GM18498 (cell line): ENCODE results near the gene NPRL2.

Experiments
- ATAC-seq: cut with Tn5 transposase; IDR thresholded peaks from one replicate; pipeline ENCODE4 v1.9.1; 2021; ENCODE audit warnings: mild to moderate bottlenecking, moderate library complexity; ENCODE audit not compliant: unreplicated experiment

The NPRL2 gene

DNA sequence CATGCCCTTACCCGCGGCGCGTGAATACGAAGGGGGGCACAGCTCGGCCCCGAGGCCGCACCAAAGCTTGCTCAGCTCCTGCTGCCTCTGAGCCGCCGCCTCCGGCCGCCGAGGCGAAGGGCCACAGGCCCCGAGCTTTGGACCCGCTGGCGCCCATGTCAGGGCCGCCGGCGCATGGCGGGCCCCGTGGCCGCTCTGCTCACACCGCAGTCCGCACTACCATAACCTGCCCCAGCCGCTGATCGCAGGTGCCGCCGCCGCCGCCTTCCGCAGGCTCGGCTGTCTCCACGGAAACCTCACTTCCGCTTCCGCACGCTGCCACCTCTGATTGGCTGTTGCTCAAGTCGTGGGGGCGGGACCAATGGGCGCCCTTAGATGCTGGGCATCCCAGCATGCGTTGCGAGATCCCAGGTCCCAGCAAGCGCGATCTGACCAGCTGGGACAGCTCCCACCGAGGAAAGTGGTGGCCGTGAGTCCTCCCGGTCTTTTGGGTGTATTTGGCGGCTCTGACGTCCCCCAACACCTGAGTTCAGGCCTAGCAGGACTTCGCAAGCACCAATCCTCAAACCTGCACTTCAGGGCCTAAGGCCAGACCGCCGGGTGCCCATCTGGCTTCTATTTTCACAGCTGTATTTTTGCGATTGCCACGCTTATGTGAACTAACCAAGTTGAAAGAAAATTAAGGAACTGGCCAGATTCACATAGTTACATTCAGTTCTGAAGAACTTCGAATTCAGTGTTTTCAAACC, 22.5 kb downstream of the NPRL2 start, which contains the start of gene TUSC2:
Gene TUSC2 (minus strand): TSS at position 281 of the 749 bp plus-strand sequence. CDS start 124 bp downstream, at position 157.
- peak; percentile 86 for ATAC-seq

DNA sequence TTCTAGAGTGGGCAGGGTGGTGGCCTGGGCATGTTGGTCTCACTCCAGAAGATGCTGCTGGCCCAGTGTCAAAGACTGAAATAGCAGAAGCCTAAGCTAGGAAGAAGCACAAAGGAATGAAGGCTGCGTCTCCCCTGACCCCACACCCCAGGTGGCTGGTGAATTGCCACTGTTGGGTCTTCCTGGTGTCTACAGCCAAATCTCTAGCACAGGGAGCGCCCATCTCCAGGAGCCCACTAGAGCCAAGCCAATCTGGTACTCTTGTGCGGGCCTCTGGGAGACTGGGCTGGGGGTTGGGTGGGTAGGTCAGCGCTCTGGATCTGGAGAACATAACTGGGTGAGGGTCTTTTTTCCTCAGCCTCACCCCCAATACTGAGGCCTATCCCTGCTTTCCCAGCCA, 23.4 kb downstream of the NPRL2 start:
- ATAC-seq: no peak

DNA sequence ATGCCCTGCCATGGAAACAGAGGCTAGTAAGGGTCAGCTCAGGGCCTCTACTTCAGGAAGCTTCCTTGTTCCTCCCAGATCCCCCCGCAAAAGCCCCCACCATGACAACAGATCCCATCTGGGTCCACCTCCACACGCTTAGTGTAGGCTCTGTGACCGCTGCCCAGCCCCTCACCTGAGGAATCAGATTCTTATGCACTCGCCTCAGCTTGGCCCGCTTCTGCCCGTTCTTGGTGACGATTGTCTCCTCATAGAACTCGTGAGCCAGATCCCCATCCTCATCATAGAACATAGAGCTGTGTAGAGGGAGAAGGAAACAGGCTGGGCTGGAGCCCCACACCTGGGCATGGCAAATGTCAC, 24.4 kb downstream of the NPRL2 start:
- ATAC-seq: no peak

DNA sequence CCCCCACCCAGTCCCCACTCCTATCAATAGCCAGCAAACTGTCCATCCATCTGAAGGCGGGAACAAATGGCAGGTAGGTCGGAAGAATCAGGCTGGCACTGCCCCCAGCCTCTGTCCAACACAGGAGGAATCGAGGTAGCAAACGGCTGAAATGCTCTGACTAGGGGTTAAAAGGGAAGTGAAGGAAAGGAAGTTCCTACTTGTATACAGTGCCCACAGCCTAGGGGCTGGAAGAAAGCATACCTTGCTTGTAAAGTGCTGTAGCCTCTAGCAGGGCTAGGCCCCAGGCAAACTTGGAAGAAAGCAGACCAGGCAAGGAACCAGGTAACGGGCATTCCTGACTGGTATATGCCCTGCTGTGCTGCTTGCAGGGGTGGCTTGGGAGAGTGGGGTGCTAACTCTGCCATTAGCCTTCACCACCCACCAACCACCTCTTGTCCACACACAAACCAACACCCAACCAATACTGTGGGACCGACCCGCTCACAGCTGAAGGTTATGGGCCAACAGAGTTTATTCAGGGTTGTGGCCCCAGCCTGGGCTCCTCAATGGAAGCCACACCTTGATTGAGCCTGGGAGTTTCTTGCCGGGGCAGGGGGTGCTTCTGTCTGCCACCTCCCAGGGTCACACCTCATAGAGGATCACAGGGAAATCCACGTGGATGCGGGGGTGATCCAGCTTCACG, 24.9 kb downstream of the NPRL2 start:
- ATAC-seq: no peak

DNA sequence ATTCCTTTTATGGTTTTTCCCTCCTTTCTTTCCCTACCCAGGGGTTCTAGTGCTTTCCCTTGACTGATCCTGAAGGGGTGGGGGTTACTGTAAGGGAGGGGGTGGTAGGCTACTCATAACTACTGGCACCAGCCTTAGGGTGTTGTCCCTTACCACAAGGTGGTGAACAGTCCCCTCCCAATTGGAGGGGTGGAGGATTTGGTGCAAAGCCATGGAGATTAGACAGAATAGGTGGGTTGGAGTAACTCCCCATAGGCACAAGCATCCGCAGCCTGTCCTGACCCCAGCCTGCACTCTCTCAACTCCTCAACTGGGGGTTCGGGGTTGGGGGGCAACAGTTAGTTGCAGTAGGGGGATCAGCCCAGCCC, 25.5 kb downstream of the NPRL2 start:
- ATAC-seq: no peak

DNA sequence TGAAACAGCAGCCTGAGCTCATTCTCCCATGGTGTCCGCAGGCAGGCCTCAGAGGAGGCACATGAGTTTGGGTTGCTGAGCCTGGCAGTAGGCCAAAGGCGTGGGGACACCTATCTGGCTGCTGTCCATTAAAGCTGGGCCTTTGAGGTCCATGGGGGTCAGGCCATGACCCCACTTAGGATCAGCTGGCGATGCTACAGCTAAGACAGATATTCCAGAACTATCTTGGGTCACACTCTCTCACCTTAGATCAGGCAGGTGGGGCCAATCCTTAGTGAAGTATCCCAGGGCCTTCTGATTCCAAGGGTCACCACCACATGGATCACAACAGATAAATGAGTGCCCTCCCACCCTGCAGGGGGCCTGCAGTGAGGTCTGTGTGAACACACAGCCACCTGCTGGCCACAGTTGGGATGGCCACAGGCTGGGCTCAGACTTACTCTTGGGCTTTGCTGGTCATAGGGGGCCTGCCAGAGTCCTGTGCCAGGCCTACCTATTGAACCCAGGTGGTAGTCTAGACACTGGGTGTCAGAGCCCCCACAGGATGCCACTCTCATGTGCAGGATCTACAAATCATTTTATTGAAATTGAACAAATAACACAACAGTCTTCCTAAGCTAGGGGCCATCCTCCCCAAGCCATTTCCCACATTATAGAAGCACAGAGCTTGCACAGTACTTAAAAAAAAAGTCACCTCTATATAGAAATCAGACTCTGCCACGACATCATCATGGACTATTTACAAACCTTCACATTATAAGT, 26.0 kb downstream of the NPRL2 start:
- ATAC-seq: no peak

DNA sequence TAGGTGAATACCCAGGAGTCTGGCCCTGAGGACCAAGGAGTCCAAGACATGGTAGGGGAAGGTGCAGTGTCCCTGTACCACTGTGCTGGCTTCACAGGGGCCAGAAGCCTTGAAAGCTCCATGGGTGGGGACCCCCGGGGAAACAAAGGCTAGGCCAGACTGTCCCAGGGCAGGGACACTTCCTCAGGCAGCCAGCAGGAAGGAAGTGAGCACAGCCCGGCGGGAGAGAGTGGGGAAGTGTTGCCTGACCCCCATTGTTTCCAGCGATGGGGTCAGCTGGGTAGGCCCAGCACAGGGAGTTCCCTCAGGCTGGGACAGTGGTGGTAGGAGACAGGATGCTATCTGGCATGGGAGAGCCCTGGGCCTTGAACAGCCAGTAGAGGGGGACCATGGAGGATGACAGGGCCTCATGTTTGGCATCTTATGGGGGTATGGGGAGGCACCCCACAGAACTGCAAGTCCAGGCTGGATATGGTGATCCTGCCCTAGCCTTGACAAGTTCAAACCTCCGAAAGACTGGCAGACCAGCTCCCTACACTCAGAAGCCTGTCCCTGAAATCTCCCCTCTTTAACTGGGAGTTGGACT, 26.9 kb downstream of the NPRL2 start:
- no peak for ATAC-seq

DNA sequence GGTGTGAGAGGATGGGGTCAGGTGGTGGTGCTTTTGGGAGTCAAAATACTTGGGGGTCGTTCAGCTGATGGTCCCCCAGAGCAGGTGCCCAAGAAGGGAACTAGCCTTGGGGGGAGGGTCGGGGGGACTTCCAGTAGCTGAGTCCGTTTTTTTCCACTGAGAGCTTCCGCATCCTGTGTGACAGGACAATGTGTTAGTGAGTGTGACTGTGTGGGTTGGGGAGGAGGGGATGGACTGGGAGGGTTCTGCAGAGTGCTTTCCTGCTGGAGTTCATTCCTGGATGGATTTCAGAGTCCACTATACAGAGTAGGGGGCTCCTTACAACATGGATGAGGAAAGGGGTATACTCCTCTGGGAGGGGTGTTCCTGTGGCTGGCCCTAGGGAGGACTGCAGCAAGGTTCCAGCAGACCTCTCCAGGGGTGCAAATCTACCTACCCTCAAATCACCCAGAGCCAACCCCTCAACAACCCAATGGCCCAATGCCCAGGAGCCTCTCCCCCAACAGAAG, 27.4 kb downstream of the NPRL2 start:
- no peak for ATAC-seq

DNA sequence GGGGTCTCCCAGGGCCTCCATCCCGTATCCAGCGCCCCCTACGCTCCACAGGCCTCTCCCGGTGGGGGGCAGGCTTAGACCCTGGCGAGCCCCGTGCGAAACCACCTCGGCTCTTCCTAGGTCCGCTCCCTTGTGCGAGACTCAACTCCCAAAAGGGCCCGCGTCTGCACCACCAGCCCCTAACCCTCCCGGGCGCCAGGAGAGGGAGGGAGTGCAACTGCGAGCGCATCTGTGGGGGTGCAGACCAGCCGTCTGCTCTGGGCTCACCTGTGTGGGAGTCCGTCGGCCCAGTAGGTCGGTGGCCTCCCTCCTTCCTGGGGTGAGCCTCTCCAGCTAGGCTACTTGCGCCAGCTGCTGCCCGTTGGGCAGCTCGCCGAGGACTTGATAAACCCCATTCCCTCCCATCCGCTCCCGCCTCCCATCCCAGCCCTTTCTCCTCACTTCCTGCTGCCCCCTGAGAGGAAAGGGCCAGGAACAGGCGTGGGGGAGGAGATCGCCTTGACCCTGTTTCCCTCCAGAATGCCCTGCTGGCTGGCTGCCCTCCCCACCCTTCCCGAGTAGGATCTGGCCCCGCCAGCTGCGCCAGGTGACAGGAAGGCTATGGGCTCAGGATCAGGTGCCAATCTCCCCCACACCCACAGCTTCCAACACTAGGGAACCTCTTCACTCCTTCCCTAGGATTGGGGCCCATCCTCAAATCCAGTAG, 28.0 kb downstream of the NPRL2 start, which contains the start of gene HYAL2:
Gene HYAL2 (minus strand): TSS at position 360 of the 706 bp plus-strand sequence. CDS start 2,256 bp downstream, outside the sequence.
- ATAC-seq: no peak

DNA sequence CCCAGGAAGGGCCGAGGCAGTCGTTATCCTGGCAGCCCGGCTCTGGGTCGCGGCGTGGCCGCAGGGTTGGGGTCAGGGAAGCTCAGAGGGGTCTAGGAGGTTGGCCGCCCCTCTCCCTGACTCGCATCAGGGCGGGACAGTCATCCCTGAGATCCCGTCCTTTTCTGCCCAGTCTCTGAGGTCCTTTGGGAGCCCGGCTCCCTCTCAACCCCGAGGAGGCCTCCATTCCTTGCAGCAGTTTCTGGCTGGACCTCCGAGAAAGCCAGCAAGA, 28.5 kb downstream of the NPRL2 start:
- ATAC-seq: no peak

DNA sequence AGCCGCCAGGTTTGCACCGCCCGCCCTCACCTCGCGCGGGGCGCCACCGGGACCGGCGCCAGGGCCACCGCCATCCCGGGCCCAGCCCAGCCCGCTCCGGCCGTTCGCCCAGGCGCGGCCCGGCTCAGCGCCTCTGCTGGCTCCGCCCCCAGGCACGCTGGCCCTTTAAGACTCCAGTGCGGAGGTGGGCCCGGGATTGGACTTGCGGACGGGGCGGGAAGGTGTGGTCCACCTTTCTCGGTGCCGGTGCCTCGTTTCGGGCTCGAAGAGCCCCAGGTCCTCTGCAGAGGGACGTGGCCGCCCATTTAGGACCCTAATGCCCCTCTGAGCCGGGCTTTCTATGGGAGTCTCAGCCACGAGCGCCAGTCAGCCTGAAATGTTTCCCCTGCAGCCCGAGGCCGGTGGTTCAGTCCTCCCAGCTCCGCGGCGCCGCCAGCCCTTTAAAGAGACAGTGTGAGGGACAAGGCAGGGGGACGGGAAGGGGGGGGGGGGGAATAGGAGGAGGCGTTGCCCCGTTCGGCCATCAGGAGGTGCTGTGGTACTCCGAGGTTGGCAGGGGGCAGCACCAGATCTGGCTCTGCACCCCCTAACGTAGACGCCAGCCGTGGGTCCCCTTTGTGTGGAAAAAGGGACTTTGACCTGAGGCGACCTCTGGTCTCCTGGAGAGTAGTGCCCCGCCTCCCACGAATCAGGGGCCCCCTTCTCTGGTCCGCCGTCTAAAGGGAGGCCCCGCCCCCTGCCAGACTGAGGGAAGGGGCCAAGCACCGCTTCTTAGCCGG, 29.1 kb downstream of the NPRL2 start:
- peak; percentile 87 for ATAC-seq

DNA sequence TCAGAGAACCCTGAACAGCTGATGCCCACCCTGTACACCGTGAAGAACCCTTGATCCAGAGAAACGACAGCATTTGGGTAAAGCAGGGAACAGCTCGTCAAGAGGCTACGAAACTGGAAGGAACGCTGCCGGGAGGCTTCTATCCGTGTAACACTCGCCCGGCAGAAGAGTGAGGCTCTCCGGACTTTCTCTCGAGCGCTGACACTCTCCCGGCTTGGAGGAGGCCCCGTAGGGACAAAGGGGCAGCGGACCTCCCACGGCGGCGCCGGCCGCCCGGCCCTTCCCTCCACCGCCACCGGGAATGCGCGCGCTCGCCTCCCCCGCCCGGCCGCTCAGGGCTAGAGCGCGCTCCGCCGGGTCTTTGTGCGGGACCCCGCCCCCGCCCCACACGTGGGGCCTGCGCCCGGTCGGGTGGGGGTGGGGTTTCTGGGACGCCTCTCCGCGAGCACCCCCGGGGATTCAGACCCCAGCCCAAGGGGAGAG, 29.7 kb downstream of the NPRL2 start:
- ATAC-seq: peak; percentile 60

DNA sequence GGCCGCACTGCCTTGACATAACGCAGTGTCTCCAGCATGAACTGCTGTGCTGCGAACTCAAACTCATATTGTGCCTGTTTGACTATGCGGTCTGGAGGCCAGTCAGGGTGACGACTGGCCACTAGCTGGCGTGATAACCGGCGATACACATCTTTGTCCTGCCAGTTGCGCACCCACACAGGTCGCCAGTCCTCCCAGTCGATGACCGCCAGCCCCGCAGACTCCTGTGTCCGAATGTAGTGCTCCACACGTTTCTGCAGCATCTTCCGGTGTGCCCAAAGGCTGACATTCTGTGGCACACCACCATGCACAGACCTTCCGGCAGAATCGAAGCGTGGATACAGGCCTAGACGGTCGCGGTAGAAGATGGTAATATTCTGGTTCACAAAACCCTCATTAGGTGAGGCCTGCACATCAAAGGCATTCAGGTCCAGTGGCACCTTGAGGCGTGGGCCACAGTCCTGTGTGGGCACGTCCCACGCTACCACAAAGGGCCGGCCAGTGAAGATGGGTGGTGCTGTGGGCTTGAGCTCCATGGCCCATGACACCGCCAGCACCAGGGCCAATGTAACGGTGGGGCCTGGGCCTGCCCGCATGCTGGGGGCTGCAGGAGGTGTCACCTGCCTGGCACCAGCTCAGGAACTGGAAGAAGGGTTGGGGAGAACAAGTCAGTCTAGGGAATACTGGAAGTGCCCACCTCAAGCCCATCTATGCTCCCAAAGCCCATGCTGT, 30.5 kb downstream of the NPRL2 start:
- no peak for ATAC-seq

DNA sequence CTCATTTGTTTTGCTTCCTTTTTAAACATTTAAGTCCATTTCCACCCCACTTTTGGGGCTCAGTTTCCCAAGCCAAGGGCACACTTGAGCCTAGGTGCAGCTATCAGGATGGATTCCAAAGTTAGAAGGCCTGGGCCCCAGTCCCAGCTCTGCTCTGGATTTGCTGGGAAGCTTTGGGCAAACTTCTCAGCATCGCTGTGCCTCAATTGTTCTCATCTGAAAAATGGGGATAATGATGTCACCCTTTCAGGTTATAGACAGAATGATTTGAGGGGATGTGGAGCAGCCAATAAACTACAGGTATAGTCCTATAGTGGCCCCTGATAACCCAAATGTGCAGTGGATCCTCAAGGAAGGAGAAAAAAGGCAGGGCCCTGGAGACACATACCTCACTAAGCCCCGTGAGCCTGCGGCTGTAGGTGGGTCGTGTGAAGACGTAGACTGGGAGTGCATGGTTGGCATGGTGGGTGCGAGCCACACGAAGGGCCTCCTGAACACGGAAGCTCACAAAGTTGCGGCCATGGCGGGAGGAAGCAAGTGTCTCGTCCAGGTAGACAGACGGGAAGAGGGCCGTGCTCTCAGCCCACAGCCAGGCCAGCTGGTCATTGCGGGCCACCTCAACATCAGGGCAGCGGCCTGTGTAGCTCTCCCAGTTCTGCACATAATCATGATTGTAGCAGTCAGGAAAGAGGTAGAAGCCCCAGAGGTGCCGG, 31.2 kb downstream of the NPRL2 start:
- ATAC-seq: no peak

DNA sequence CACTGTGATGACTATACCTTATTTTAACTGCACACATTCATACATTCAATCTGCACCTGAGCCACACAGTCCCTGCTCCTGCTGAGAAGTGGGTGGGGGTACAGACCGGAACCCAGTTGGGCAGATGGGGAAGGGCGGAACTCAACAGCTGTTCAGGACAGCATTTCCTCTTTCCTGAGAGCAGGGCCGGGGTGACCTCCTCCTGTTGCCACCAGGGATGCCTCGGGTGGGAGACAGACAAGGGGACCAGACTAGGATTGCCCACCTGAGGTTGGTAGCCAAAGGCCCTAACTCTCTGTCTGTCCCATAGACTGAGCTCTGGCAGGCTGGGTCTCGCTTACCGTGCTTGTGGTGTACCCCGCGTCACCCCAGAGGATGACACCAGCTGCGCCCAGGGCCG, 32.0 kb downstream of the NPRL2 start:
- no peak for ATAC-seq

DNA sequence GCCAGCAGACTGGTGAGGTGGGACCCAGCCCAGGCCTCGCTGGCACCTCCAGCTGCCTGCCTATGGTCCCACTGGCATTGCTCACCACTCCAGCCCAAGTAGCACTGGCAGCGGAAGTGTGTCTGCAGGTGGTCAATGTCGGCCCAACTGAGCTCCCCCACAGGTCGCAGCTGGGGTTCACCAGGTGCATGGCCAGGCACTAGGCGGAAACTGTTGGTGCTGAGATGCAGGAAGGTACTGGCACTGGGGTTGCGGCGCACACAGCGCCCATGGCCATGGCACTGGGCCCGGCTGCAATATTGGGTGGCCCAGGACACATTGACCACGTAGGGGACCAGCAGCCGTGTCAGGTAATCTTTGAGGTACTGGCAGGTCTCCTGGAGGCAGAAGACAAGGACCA, 32.4 kb downstream of the NPRL2 start:
- ATAC-seq: no peak

DNA sequence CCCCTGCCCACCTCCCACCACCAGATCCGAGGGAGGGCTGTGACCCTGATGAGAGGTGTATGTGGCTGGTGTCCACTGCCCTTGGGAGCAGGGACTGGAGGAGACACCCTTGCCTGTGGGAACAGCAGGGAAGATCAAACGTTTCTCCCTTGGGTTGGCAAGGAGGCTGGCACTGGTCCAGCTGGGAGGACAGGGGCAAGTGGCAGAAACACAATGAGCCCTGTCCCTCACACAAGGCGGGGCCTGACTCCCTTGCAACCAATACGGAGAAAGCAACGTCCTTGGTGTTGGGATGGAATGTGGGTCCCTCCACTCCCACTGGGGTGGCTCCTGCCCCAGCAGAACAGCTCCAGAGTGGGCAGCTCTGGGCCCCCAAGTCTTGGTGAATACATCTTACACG, 33.3 kb downstream of the NPRL2 start:
- no peak for ATAC-seq

DNA sequence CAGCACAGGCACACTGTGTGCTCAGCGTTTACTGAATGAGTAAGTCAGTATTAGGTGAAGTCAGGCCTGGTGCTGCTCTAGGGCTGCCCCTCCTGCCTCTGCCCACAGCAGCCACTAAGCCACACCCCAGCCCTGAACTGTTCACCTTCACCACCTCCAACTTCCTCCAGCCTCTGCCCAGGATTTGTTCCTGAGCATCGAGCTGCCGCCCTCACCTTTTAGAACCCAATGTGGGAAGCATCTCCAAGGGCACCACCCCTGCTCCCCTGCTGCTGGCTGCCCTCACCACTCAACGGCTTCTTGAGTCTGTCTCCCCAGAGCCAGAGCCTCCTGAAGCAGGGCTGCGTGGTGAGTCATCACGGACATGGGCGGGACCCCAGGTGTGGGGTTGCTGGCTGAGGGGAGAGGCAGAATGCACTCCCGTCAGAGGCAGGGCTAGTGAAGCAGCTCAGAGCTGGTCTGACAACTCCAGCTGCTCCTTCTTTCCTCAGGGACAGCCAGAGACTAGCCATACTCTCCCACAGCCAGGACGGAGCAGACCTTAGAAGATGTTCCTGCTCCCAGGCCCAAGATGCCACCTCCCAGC, 33.8 kb downstream of the NPRL2 start:
- no peak for ATAC-seq
